DND-41 (cell line): ENCODE data around the gene UBTD1.

Source experiments
- EZH2 ChIP-seq: IDR thresholded peaks from 3 replicates; pipeline ENCODE4 v1.6.1; 2012; ENCODE audit warnings: borderline replicate concordance, low read depth, mild to moderate bottlenecking, moderate library complexity, low read length, inconsistent platforms; ENCODE audit not compliant: severe bottlenecking
- TF ChIP-seq, protein P1 (sequence below): IDR thresholded peaks from 2 replicates; pipeline ENCODE4 v1.5.1; 2012; ENCODE audit warnings: borderline replicate concordance, low read length, moderate library complexity, mild to moderate bottlenecking; ENCODE audit not compliant: poor library complexity, severe bottlenecking; ENCODE audit errors: extremely low read depth

- TF ChIP-seq, protein P1, sequence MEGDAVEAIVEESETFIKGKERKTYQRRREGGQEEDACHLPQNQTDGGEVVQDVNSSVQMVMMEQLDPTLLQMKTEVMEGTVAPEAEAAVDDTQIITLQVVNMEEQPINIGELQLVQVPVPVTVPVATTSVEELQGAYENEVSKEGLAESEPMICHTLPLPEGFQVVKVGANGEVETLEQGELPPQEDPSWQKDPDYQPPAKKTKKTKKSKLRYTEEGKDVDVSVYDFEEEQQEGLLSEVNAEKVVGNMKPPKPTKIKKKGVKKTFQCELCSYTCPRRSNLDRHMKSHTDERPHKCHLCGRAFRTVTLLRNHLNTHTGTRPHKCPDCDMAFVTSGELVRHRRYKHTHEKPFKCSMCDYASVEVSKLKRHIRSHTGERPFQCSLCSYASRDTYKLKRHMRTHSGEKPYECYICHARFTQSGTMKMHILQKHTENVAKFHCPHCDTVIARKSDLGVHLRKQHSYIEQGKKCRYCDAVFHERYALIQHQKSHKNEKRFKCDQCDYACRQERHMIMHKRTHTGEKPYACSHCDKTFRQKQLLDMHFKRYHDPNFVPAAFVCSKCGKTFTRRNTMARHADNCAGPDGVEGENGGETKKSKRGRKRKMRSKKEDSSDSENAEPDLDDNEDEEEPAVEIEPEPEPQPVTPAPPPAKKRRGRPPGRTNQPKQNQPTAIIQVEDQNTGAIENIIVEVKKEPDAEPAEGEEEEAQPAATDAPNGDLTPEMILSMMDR = no peak
- no peak for TF ChIP-seq EZH2
Observed at GRCh38 chr10:97512993-97513392, 14.3 kb downstream of the UBTD1 start.
